Measurements from ENCODE around the gene TPR.
"Not testable (repeated sequence)": the region's sequence is repeated elsewhere in the genome, so short reads cannot be mapped to it uniquely, and the experiment has no call there.

TPR gene

GRCh38 chr1:186375152-186375928 is at the start of gene TPR, which contains the start of gene ODR4:
TSS of gene TPR (minus strand) at chr1:186375253. CDS start at chr1:186375028, 225 bp downstream.
TSS of gene ODR4 (plus strand) at chr1:186375838. CDS start at chr1:186379786, 3,948 bp downstream.
- peak; percentile 96 to 97 for DNase-seq

DNA sequence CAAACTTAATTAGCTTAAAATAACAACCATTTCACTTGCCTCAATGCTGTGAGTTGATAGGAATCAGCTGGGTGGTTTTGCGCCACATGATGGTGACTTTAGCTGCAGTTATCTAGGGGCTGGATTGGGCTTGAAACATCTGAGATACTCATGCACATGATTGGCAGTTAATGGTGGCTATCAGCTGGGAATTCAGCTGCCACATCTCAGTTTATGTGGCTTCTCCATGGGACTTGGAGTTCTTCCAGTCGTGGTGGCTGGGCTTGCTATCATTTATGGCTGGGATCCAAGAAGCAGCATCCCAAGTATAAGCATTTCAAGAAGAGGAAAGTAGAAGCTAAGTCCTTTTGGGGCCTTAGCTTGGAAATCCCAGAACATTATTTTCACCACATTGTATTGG is 49.5 kb upstream of the TPR start:
- no peak for DNase-seq

DNA sequence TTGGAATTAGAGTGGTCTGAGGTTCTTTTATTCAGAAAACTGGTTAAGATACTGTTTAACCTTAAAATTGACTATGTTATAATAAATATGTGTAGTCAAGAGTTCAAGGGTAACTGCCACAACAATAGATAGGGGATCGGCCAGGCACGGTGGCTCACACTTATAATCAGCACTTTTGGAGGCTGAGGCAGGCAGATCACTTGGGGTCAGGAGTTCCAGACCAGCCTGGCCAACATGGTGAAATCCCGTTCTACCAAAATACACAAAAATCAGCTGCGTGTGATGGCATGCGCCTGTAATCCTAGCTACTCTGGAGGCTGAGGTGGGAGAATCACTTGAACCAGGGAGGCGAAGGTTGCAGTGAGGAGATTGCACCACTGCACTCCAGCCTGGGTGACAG is 46.4 kb upstream of the TPR start:
- DNase-seq, result no peak

DNA sequence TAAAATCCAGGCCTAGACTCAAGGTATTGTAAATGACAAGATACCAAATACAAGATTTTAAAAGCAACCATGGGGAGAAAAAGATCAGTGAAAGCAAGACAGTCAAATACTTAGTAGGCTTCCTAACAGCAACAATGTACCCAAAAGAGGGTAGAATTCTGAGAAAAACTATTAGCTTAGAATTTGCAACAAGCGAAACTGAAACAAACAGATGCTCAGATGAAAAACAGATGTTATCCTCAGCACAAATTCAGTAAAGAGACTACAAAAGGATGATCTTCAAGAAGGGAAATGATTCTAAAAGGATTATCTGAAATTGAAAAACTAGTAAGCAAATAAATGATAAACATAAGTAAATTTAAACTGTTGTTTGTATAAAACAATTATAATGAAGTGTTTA is 45.9 kb upstream of the TPR start:
- DNase-seq, result no peak

GRCh38 chr1:186420311-186420710 is 45.3 kb upstream of the TPR start:
- DNase-seq, result no peak

- no peak for DNase-seq
Observed at GRCh38 chr1:186418503-186418902, 43.5 kb upstream of the TPR start.

DNA sequence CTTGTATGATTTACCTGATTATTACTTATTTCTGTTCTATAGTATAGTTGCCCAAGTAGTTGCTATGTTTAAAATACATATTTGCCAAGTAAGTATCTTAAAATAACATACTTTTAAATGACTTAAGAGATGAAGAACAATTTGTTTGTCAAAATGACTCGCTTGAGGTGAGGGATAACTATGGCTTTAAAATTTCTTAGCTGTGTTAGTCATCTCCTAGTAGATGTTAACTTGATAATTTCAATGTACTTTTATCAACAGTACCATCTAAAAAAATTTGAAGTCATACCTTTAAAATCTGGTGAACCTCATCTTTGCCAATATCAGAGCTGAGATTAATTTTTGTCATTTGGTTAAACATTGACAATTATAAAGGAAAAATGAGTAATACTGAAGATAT is 38.3 kb upstream of the TPR start:
- no peak for DNase-seq

DNA sequence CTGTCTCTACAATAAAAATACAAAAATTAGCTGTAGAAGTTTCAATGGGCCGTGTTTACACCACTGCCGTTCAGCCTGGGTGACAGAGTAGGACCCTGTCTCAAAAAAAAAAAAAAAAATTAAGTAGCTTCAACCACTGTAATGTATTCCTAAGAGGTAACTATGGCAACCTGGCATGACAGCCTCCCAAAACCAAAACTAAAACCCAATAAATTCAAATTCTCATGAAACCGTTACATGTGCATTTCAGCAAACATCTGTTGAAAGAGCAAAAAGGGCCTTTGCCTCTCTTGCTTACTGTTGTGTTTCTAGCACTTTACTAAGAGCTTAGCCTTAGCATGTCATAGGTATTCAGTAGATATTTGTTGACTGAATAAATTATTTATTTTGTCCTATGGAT is 34.0 kb upstream of the TPR start:
- DNase-seq, result no peak

DNA sequence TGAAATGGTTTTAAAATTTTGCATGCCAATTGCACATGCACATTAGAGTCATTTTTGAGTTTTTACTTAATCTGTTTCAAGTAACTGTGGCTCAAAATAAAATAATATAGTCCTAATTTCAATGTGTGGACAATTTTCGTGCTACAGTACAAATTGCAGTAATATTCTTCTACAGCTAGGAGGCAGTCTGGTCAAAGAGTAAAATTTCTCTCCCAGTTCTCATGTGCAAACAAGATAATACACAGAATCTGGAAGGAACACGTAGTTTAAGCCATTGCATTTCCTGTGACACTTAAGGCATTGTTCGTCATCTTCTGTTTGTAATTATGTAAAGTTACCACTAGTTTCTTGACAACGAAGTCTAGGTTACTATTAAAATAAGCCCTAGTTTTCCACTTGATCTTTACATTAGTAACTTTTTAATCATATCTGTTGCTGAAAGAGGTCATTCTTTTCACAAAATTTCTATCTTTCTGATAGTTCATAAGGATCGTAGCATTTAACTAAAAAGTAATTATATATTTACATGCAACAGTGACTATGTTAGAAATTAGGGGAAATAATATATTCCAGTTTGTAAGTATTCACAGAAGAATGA is 29.5 kb upstream of the TPR start:
- DNase-seq, result no peak

DNA sequence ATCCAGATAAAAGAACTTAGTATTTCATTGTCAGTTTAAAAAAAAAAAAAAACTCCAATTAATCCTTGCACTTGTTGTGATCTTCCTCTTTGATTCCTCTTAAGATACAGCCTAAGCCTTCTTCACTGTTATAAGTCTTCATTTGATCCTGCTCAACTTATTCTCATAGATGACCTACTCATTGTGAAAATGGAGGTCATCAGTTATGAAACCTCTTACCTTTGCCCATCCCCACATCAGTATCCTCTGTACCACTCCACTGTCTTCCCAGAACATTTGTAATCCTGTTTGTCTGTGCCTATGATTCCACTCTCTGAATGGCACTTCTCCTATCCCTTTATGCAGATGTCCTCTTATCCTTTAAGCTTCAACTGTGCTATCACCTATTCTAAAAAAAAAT is 28.6 kb upstream of the TPR start:
- DNase-seq, result no peak

- not testable (repeated sequence) for DNase-seq
Observed at GRCh38 chr1:186401446-186401845, 26.4 kb upstream of the TPR start.

DNA sequence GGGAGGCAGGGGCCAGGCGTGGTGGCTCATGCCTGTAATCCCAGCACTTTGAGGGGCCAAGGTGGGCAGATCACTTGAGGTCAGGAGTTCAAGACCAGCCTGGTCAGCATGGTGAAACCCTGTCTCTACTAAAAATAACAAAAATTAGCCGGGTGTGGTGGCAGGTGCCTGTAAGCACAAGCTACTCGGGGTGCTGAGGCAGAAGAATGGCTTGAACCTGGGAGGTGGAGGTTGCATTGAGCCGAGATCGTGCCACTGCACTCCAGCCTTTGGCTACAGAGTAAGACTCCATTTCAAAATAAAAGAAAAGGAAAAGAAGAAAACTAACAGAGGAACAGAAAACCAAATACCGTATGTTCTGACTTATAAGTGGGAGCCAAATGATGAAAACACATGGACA is 17.7 kb upstream of the TPR start:
- DNase-seq, result not testable (repeated sequence)

- no peak for DNase-seq
Observed at GRCh38 chr1:186391841-186392240, 16.8 kb upstream of the TPR start.

GRCh38 chr1:186390925-186391324 is 15.9 kb upstream of the TPR start:
- DNase-seq, result no peak

GRCh38 chr1:186386725-186387383 is 11.8 kb upstream of the TPR start:
- DNase-seq, result no peak

GRCh38 chr1:186375929-186376319 is 871 bp upstream of the TPR start:
- no peak for DNase-seq

DNA sequence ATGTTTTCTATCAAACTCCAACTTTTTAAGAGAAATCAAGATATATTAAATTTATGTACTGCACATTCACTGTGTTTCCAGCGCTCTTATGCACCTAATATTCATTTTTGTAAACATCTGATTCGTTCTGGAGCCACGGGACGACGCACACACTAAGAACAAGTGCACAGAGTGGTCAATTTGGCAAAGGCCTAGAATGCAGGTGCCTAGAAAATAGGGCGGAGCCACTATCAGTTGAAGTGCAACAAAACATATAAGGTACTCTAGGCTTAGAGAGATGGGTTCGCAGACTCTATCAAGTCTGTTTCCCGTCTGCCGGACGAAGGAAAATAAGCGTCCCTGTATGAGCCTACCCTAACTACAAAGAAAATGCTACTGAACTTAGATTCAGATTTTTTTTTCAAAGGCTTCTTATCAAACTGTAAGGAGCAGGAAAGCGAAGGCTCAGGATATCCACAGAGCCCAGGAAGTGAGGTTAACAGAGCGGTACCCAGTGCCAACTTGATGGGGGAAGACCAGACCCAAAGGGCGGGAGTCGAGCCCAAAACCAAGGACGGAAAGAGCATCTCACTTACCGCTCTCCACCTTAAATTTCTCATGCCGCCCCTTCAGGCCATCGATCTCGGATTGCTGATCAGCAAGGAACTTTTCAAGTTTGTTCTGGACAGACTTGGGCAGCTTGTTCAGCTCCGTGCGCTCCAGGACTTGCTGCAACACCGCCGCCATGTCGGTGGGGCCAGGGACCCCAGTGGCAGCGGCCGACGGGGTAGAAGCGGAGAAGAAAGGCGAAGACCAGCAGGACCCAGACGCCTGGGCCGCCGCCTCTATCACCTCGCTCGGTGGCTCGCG is 526 bp downstream of the TPR start:
- peak; percentile 8 to 32 for DNase-seq

DNA sequence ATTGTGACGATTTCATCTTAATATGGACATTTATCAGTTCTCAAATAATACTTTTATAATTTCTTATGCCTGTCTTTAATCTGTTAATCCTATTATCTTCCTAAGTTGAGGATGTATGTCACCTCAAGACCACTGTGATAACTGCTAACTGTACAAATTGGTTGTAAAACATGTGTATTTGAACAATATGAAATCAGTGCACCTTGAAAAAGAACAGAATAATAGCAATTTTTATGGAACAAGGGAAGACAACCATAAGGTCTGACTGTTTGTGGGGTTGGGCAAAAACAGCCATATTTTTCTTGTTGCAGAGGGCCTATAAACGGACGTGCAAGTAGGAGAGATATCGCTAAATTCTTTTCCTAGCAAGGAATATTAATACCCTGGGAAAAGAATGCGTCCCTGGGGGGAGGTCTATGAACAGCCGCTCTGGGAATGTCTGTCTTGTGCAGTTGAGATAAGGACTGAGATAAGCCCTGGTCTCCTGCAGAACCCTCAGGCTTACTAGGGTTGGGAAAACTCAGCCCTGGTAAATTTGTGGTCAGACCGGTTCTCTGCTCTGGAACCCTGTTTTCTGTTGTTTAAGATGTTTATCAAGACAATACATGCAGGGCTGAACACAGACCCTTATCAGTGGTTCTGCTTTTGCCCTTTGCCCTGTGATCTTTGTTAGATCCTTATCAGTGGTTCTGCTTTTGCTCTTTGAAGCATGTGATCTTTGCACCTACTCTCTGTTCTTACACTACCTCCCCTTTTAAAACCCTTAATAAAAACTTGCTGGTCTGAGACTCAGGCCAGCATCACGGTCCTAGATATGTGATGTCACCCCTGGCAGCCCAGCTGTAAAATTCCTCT is 27.0 kb downstream of the TPR start:
- DNase-seq, result not testable (repeated sequence)

GRCh38 chr1:186340772-186341171 is 34.3 kb downstream of the TPR start:
- no peak for DNase-seq

DNA sequence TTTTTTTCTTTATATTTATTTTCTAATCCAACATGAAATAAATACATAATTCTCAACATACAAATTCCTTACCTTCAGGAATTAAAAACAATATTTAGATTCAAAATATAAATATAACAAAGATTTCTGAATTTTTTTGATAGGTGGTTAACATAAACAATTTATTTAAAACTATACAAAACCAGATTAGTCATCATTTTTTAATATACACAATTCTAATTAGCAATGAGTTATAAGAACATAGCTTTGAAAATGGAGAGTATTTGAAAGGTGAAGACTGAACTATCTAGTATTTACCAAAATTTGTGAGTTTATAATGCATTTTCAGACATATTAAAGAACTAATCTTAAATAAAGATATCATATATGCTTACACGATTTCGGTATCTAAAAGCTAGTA is 37.5 kb downstream of the TPR start:
- DNase-seq, result no peak

DNA sequence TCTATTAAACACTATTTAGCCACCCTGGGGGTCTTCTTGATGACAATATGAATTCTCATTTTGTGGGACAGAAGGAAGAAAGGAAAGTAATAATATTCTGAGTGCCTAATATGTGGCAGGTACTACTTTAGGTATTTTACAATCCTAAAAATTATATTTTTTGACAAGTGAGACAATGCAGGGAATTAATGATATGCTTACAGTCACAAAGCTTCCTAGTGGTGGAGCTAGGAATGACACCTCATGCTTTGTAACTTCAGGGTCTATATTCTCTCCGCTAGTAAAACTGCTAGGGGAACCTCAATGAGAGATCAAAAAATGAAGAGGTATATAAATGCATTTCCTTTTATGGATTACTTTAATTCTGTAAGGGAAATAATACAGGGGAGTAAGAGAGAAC is 44.3 kb downstream of the TPR start:
- DNase-seq, result no peak

GRCh38 chr1:186327331-186327730 is 47.7 kb downstream of the TPR start:
- no peak for DNase-seq
